Hypothalamus (tissue), 51 donors: ENCODE measurements around the gene TMEM109.

Experiments
- DNase-seq, 51 donors: peaks; one replicate each; lab custom pipeline; 2025; lab: John Stamatoyannopoulos, UW

Gene TMEM109

DNA sequence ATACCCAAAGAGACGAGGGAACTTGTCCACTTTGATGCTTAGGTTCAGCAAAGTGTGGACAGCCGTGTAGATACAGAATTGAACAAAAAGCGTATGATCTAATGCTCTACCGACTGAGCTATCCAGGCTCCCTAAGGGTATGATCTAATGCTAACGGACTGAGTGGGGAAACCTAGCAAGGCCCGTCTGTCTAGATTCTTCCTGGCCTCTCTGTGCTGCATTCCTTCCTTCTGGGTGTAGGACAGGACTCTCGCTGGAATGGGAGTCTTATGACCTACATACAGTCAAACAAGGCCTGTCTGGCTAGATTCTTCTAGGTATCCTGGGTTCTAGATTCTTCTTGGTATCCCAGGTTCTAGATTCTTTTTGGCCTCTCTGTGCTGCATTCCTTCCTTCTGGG lies 46.4 kb downstream of the TMEM109 start:
- DNase-seq, result no peak

DNA sequence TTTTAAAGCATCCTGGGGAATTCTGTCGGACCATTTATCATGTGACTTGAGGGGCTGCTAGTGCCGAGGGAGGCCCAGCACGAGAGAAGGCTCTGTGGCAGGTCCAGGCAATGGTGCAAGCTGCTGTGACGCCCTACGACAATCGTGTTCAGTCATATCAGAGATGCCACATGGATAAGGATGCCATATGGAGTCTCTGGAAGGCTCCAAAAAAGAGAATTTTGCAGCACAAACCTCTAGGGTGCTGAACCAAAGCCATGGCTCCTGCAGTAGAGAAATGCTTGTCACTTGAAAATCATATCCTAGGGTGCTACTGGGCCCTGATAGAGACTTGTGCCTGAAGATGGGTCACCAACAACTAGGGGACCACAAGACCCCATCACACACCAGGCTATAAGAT lies 50.8 kb downstream of the TMEM109 start:
- no peak for DNase-seq

DNA sequence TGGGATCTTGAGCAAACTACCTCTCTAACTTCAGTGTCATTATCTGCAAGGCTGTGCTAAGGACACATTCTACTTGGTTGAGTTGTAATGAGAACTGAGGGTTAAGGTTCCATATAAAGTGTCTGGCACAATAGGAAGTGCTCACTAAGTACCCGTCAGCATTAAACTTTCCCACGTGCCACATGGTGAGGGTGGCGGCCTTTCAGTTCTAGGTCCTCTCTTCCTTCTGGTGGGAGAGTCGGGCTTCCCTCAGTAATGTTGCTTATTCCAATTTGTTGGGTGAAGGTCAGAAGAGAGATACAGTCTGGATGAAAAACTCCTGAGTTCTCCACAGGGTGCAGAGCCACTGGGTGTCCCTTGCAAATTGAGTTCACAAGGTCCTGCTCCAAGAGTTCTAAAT lies 52.9 kb downstream of the TMEM109 start:
- DNase-seq, result no peak

DNA sequence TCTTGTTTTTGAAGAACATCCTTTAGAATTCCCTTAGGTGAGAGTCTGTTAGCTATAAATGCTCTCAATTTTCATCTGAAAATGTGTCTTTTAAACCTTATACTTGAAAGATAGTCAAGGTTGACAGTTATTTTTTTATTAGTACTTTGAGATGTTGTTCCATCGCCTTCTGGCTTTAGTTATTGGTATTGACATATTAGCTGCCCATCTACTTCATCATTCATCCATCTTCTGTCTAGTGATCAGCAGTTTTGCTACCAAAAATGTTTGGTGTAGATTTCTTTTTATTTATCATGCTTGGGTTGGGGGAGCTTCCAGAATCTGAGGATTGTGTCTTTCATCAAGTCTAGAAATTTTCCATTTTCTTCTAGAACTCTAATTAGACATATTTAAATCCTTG lies 54.3 kb downstream of the TMEM109 start:
- DNase-seq, result no peak

DNA sequence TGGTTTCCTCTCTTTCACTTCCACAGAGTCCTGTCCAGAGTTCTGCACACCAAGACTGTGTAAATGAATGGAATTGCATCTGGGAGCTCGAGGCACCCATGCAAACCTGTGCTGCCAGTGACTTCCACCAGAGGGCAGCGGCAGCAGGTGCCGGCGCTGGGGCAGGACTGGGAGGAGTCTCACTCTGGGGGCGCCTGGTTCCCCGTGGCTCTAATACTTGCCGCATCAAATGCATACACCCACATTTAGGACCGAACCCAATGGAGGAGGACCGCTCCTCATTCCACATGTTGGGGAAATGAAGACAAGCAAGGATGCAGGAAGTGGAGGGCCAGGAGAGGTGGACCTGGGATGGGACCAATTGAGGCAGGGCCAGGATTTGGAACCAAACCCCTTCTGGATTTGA lies 56.4 kb downstream of the TMEM109 start:
- DNase-seq, result peak in 13 of 51 donors; percentile 7 to 59 (median 27)

DNA sequence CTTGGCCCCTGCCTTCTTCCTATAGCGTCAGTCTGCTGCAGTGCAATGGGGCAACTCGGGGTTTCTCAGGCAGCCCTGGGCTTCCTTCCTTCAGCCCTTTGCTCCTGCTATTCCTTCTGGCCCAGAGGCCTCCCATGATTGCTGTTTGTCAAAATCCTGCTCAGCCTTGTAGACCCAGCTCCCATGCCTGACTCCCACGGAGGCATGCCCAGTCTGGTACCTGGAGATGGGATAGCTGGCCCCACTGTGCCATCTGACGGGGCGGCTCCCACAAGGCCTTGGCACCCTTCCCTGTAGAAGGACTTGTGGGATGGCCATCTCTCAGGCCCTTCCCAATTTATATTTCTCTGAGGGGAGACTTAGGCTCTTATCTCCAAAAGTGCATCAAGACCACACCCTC lies 56.9 kb downstream of the TMEM109 start:
- no peak for DNase-seq

DNA sequence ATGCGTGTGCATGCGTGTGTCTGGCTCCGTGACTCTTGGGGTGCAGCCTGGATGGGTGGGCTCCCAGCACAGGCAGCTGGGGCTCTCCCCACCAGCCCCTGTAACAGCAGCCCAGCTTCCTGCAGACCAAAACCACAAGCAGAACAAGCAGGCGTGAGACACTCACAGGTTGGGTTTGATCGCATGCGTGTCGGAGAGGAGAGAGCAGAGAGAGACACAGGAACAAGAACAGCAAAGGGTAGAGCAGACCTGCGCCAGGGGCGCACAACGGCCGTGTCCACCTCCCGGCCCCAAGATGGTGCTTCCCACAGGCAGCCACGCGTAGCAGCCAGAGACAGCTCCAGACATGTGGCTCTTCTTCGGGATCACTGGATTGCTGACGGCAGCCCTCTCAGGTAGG lies 57.6 kb downstream of the TMEM109 start, which contains the start of gene CD6:
TSS of gene CD6 (plus strand) at position 161 of the 400 bp plus-strand sequence. CDS start at position 347, 186 bp downstream.
- DNase-seq, result no peak

DNA sequence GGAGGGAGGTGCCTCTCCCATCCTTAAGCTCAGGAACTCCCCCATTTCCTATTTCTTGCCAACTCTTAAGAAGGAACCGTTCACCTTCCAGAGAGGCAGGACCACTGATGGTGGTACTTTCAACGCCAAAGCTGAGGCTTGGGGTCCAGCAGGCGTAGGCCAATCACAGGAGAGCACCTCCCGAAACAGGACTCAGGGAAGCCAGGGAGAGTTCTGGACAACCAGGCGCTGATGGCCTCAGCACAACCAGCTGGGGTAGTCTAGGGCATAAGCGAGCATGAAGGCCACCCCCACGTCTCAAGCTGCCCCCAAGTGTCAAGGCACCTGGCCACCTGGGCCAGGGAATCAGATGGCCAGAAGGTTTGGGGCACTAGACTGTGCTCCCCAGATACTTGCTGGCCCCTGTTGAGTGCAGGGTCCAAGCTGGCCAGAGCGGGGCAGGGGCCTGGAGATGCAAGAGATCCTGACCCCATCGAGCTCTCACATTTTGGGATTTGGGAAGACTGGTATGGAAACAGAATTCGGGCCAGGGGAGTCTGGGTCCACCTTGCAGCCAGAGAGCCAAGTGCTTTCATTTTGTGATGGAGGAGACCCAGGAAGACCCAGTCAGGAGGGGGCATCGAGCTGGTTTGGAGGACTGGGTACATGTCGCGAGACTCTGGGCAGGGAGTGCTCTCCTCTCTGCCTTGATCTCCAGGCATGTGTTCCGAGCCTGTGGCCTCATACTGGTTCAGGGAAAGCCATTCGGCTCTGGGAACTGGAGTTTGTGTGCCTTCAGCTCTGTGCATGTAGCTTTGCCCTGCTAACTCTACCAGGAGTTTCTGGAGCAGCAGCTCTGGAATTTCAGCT lies 58.4 kb downstream of the TMEM109 start:
- no peak for DNase-seq
